ENCODE results near the gene CACNA2D3. TPM values are rescaled to one million over a fixed set of nuclear protein-coding genes. Genes with fewer than 3 reads are reported as not detected.

The CACNA2D3 gene
- total RNA-seq, 4 donors from 2014 or later: 0.30 to 9.6 (median 3.9) TPM

GRCh38 chr3:54121414-54122323 is 683 bp upstream of the CACNA2D3 start:
- DNase-seq (ENCODE audit: low spot score in 2 of 2): no peak
- TF ChIP-seq EP300 (IDR thresholded peaks at IDR 0.05) (no peak), POLR2A (IDR thresholded peaks at IDR 0.05) (no peak)
- TF ChIP-seq, protein P1, sequence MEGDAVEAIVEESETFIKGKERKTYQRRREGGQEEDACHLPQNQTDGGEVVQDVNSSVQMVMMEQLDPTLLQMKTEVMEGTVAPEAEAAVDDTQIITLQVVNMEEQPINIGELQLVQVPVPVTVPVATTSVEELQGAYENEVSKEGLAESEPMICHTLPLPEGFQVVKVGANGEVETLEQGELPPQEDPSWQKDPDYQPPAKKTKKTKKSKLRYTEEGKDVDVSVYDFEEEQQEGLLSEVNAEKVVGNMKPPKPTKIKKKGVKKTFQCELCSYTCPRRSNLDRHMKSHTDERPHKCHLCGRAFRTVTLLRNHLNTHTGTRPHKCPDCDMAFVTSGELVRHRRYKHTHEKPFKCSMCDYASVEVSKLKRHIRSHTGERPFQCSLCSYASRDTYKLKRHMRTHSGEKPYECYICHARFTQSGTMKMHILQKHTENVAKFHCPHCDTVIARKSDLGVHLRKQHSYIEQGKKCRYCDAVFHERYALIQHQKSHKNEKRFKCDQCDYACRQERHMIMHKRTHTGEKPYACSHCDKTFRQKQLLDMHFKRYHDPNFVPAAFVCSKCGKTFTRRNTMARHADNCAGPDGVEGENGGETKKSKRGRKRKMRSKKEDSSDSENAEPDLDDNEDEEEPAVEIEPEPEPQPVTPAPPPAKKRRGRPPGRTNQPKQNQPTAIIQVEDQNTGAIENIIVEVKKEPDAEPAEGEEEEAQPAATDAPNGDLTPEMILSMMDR (IDR thresholded peaks at IDR 0.05): no peak
- peaks cover 0 to 4% (median 0%) of the 10 kb centered on the region in 4 donors for H3K9me3 ChIP-seq
- 1% methylated on average over 46 to 70 of the region's 107 CpGs for WGBS, 2 donors
- peak overlapping the region; percentile 28 to 72 (median 38) for H3K4me3 ChIP-seq
- peaks cover 0 to 38% of the 10 kb centered on the region in 2 donors for H3K27me3 ChIP-seq
- H3K27ac ChIP-seq: peak overlapping the region in 1 of 4 donors; percentile 68
- no peaks in the 10 kb centered on the region for H3K36me3 ChIP-seq
- peaks cover 0 to 33% (median 2%) of the 10 kb centered on the region in 4 donors for H3K4me1 ChIP-seq

- Histone ChIP-seq H3K27me3 (peaks cover 0 to 35% of the 10 kb centered on the region in 2 donors), H3K27ac (peak overlapping the region in 2 of 4 donors; percentile 36 to 70), H3K4me1 (peaks cover 0 to 33% (median 2%) of the 10 kb centered on the region in 4 donors), H3K9me3 (no peaks in the 10 kb centered on the region), H3K36me3 (no peaks in the 10 kb centered on the region), H3K4me3 (peak overlapping the region in 3 of 4 donors; percentile 36 to 72 (median 40))
- DNase-seq (ENCODE audit: low spot score in 2 of 2): no peak
- 1 to 2% methylated on average over 32 of the region's 32 CpGs for WGBS, 2 donors
- TF ChIP-seq, protein P1 (IDR thresholded peaks at IDR 0.05): no peak
- TF ChIP-seq POLR2A (IDR thresholded peaks at IDR 0.05) (no peak), EP300 (IDR thresholded peaks at IDR 0.05) (no peak)
These were observed 837 bp downstream of the CACNA2D3 start for GRCh38 chr3:54123003-54123775.

DNA sequence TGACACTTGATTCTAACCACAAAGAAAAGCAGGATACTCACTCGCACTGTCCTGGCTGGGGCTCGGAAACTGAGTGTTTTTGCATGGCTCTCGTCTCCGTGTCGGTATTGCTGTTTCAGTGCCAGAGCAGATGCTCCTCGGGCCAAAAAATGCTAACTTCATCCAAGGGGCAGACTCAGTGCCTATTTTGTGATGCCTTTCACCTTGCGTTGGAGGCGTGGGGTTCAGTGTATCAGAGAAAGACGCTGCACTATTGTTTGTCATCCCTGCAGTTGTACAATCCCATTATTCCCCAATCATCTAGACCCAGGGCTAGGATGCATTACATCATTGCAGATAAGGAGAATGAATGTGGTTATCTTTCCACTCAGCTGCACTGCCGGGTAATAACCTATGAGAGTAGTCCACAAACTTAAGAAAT is 1.4 kb downstream of the CACNA2D3 start:
- TF ChIP-seq, protein P1 (IDR thresholded peaks at IDR 0.05): no peak
- no peak for TF ChIP-seq EP300 (IDR thresholded peaks at IDR 0.05)
- TF ChIP-seq POLR2A (IDR thresholded peaks at IDR 0.05): no peak
- H3K27ac ChIP-seq: peak overlapping the region in 2 of 4 donors; percentile 36 to 70
- peak overlapping the region in 2 of 4 donors; percentile 40 to 72 for H3K4me3 ChIP-seq
- no peak for DNase-seq (ENCODE audit: low spot score in 2 of 2)
- no peaks in the 10 kb centered on the region for H3K36me3 ChIP-seq
- 5 to 8% methylated on average over 10 of the region's 10 CpGs for WGBS, 2 donors
- peaks cover 0 to 35% of the 10 kb centered on the region in 2 donors for H3K27me3 ChIP-seq
- peaks cover 0 to 33% (median 2%) of the 10 kb centered on the region in 4 donors for H3K4me1 ChIP-seq
- H3K9me3 ChIP-seq: no peaks in the 10 kb centered on the region

- 35 to 36% methylated on average over 4 of the region's 4 CpGs for WGBS, 2 donors
These were observed 2.9 kb downstream of the CACNA2D3 start for GRCh38 chr3:54125300-54125699.

More at GRCh38 chr3:54125300-54125699, 2.9 kb downstream of the CACNA2D3 start:
- TF ChIP-seq EP300 (IDR thresholded peaks at IDR 0.05) (no peak), POLR2A (IDR thresholded peaks at IDR 0.05) (no peak)
- TF ChIP-seq, protein P1 (IDR thresholded peaks at IDR 0.05): no peak
- DNase-seq (ENCODE audit: low spot score in 2 of 2): no peak
- Histone ChIP-seq H3K9me3 (no peaks in the 10 kb centered on the region), H3K4me3 (no peak overlapping the region), H3K36me3 (no peaks in the 10 kb centered on the region), H3K4me1 (peaks cover 0 to 33% (median 2%) of the 10 kb centered on the region in 4 donors), H3K27me3 (peaks cover 0 to 21% of the 10 kb centered on the region in 2 donors), H3K27ac (no peak overlapping the region)

Measured in tibial nerve (tissue), 4 donors.